ENCODE data around the gene CDA.

Gene CDA

GRCh38 chr1:20555025-20555757 lies 33.7 kb upstream of the CDA start:
- ChIA-PET POLR2A (interaction anchor here (0.6 kb wide), 1 partner anchor 91 kb away, joined by 9 read pairs; no protein-coding TSS in a partner anchor), CTCF (no interaction called here)
- DNase-seq (ENCODE audit: extremely low spot score): no peak
- TF ChIP-seq CTCF (IDR thresholded peaks at IDR 0.05; ENCODE audit: control extremely low read depth, extremely low read depth, low read depth, missing control alignments): no peak

GRCh38 chr1:20555758-20556120 lies 33.2 kb upstream of the CDA start:
- ChIA-PET CTCF (no interaction called here), POLR2A (no interaction called here)
- no peak for TF ChIP-seq CTCF (IDR thresholded peaks at IDR 0.05; ENCODE audit: control extremely low read depth, extremely low read depth, low read depth, missing control alignments)
- DNase-seq (ENCODE audit: extremely low spot score): no peak

- no peak for DNase-seq (ENCODE audit: extremely low spot score)
- CTCF ChIA-PET: no interaction called here
- no peak for TF ChIP-seq CTCF (IDR thresholded peaks at IDR 0.05; ENCODE audit: control extremely low read depth, extremely low read depth, low read depth, missing control alignments)
- POLR2A ChIA-PET: no interaction called here
Observed at GRCh38 chr1:20558191-20558590, 30.7 kb upstream of the CDA start.

- CTCF ChIA-PET: interaction anchor here (0.7 to 1.3 kb wide), 2 partner anchors 39 to 72 kb away, joined by 3 read pairs; no protein-coding TSS in a partner anchor
- DNase-seq (ENCODE audit: extremely low spot score): no peak
Observed at GRCh38 chr1:20560966-20561365, 27.9 kb upstream of the CDA start.

GRCh38 chr1:20565234-20565633 lies 23.7 kb upstream of the CDA start:
- TF ChIP-seq CTCF (IDR thresholded peaks at IDR 0.05; ENCODE audit: control extremely low read depth, extremely low read depth, low read depth, missing control alignments): no peak
- ChIA-PET CTCF (interaction anchor here (1.3 to 2.8 kb wide), 4 partner anchors 10 to 704 kb away, joined by 3 to 15 read pairs (median 4); partner anchors contain the start of gene PINK1), POLR2A (no interaction called here)
- no peak for DNase-seq (ENCODE audit: extremely low spot score)

More at GRCh38 chr1:20560966-20561365, 27.9 kb upstream of the CDA start:
- POLR2A ChIA-PET: no interaction called here
- no peak for TF ChIP-seq CTCF (IDR thresholded peaks at IDR 0.05; ENCODE audit: control extremely low read depth, extremely low read depth, low read depth, missing control alignments)

GRCh38 chr1:20569523-20570098 lies 19.3 kb upstream of the CDA start:
- ChIA-PET POLR2A (no interaction called here), CTCF (interaction anchor here (3.2 kb wide), 1 partner anchor 64 kb away, joined by 6 read pairs; no protein-coding TSS in a partner anchor)
- no peak for TF ChIP-seq CTCF (IDR thresholded peaks at IDR 0.05; ENCODE audit: control extremely low read depth, extremely low read depth, low read depth, missing control alignments)
- DNase-seq (ENCODE audit: extremely low spot score): no peak

Measured in GM10248 (cell line).